Fibroblast of villous mesenchyme (primary cell): Measurements from ENCODE around the gene ATOSA. TPM values are rescaled to one million over a fixed set of nuclear protein-coding genes. Genes with fewer than 3 reads are reported as not detected.

ENCODE experiments used
- DNase-seq: peaks from one replicate; pipeline ENCODE4 v3.0.0-alpha.2; 2010; ENCODE audit warnings: low read depth
- H3K4me3 ChIP-seq: 2 replicates; pipeline ENCODE4 v1.5.1; 2011; ENCODE audit warnings: low read depth, mild to moderate bottlenecking, low read length
- total RNA-seq: library from RNA; depleted of rRNA; stranded (reverse); fragments of >200 nt; gene quantifications from 2 replicates; pipeline ENCODE4 v1.2.3, GENCODE V29; 2012
- TF ChIP-seq, protein P1 (sequence below): IDR thresholded peaks from 2 replicates; pipeline ENCODE4 v1.5.1; 2012; ENCODE audit warnings: low read depth, mild to moderate bottlenecking, low read length; ENCODE audit not compliant: insufficient read depth

The ATOSA gene
- total RNA-seq, 1 donor, result 29.8 TPM

DNA sequence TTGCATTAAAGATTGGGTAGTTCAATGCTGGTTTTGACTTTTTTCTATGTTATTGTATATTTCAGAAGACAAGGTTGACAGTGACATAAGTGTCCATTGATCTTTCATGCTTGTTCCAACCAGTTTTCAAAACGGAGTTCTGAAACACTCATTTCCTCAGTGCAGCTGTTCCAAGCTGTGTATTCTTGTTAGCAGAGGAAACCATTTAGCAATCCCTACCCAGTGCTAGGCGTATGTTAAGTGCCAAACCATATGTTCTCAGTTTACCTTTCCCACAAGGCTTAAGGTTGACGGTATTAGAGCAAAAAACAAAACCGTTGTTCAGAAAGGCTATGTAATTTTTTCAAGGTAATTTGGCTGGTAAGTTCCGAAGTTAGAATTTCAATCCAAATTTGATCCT, 9.1 kb downstream of the ATOSA start:
- DNase-seq, result no peak
- TF ChIP-seq, protein P1, sequence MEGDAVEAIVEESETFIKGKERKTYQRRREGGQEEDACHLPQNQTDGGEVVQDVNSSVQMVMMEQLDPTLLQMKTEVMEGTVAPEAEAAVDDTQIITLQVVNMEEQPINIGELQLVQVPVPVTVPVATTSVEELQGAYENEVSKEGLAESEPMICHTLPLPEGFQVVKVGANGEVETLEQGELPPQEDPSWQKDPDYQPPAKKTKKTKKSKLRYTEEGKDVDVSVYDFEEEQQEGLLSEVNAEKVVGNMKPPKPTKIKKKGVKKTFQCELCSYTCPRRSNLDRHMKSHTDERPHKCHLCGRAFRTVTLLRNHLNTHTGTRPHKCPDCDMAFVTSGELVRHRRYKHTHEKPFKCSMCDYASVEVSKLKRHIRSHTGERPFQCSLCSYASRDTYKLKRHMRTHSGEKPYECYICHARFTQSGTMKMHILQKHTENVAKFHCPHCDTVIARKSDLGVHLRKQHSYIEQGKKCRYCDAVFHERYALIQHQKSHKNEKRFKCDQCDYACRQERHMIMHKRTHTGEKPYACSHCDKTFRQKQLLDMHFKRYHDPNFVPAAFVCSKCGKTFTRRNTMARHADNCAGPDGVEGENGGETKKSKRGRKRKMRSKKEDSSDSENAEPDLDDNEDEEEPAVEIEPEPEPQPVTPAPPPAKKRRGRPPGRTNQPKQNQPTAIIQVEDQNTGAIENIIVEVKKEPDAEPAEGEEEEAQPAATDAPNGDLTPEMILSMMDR, result no peak
- no peak overlapping the region for H3K4me3 ChIP-seq

GRCh38 chr15:52668133-52668532, 11.1 kb downstream of the ATOSA start:
- no peak for DNase-seq
- TF ChIP-seq, protein P1, result no peak
- H3K4me3 ChIP-seq, result no peak overlapping the region

- DNase-seq, result no peak
- H3K4me3 ChIP-seq, result no peak overlapping the region
- TF ChIP-seq, protein P1, result no peak
These were observed 11.6 kb downstream of the ATOSA start for GRCh38 chr15:52667597-52667996.

GRCh38 chr15:52663536-52664294, 15.5 kb downstream of the ATOSA start:
- DNase-seq, result no peak
- TF ChIP-seq, protein P1, result no peak
- H3K4me3 ChIP-seq, result no peak overlapping the region

- TF ChIP-seq, protein P1, result no peak
- no peak overlapping the region for H3K4me3 ChIP-seq
- DNase-seq, result no peak
These were observed 17.3 kb downstream of the ATOSA start for GRCh38 chr15:52661909-52662308.

DNA sequence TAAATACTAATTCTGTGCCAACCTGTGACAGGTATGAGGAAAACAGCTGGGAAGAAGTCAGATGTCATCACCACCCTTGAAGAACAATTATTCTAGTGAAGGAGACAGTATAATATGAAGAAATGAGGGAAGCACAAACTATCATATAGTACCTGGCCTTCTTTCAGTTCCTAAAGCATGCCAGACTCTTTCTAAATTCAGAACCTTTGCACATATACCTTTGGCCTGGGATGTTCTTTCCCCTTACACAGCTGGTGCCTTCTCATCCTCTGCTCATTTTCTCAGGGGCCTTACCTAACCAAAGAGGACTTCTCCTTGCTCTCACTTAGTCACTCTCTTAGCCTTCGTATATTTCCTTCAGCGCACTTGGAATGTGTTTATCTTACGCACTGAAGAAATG, 19.0 kb downstream of the ATOSA start:
- no peak for DNase-seq
- TF ChIP-seq, protein P1, result no peak
- H3K4me3 ChIP-seq, result no peak overlapping the region

DNA sequence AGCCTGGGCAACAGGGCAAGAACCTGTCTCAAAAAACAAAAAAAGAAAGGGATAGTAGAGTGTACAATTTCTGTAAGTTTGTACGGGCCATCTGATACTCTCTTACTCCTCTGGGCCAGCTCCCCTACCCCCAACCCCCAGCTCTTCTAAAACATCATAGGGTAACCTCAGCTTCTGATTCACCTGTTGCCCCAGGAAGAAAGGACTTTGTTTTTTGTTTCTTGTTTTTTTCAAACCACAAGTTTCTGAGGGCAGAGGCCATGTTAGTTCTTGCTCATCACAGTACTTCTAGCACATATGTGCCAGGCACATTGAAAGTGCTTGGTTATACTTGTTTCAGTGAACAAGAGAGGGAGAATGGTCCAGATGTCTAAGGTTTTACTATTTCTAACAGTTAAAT, 20.2 kb downstream of the ATOSA start:
- TF ChIP-seq, protein P1, result no peak
- no peak for DNase-seq
- no peak overlapping the region for H3K4me3 ChIP-seq
